ENCODE data around the gene CFAP20DC.

DNA sequence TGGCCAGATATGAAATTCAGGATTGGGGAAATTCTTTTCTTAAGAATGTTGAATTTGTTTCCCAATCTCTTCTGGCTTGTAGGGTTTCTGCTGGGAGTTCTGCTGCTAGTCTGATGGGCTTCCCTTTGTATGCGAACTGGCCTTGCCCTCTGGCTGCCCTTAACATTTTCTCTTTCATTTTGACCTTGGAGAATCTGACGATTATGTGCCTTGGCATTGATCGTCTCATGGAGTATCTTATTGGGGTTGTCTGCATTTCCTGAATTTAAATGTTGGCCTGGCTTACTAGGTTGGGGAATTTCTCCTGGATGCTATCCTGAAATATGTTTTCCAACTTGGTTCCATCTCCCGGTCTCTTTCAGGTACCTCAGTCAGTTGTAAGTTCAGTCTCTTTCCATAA, 152.2 kb downstream of the CFAP20DC start:
- TF ChIP-seq, protein P1, sequence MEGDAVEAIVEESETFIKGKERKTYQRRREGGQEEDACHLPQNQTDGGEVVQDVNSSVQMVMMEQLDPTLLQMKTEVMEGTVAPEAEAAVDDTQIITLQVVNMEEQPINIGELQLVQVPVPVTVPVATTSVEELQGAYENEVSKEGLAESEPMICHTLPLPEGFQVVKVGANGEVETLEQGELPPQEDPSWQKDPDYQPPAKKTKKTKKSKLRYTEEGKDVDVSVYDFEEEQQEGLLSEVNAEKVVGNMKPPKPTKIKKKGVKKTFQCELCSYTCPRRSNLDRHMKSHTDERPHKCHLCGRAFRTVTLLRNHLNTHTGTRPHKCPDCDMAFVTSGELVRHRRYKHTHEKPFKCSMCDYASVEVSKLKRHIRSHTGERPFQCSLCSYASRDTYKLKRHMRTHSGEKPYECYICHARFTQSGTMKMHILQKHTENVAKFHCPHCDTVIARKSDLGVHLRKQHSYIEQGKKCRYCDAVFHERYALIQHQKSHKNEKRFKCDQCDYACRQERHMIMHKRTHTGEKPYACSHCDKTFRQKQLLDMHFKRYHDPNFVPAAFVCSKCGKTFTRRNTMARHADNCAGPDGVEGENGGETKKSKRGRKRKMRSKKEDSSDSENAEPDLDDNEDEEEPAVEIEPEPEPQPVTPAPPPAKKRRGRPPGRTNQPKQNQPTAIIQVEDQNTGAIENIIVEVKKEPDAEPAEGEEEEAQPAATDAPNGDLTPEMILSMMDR (conservative IDR thresholded peaks at IDR 0.05; ENCODE audit: low read depth, low read length) = no peak
- TF ChIP-seq, protein P2, sequence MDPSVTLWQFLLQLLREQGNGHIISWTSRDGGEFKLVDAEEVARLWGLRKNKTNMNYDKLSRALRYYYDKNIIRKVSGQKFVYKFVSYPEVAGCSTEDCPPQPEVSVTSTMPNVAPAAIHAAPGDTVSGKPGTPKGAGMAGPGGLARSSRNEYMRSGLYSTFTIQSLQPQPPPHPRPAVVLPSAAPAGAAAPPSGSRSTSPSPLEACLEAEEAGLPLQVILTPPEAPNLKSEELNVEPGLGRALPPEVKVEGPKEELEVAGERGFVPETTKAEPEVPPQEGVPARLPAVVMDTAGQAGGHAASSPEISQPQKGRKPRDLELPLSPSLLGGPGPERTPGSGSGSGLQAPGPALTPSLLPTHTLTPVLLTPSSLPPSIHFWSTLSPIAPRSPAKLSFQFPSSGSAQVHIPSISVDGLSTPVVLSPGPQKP (IDR thresholded peaks at IDR 0.05; ENCODE audit: borderline replicate concordance, low read depth, low read length) = no peak
- TF ChIP-seq SMC3 (IDR thresholded peaks at IDR 0.05; ENCODE audit: low read depth, low read length) (no peak), MAZ (IDR thresholded peaks at IDR 0.05; ENCODE audit: borderline replicate concordance, low read depth, low read length) (no peak), POLR2A (IDR thresholded peaks at IDR 0.05; ENCODE audit: low read depth, low read length) (no peak), RAD21 (IDR thresholded peaks at IDR 0.05; ENCODE audit: low read length) (no peak), CEBPB (IDR thresholded peaks at IDR 0.05; ENCODE audit: low read depth, low read length) (no peak), CHD1 (IDR thresholded peaks at IDR 0.05; ENCODE audit: low read depth, low read length) (no peak), RFX5 (IDR thresholded peaks at IDR 0.05; ENCODE audit: low read depth, low read length) (no peak)
- TF ChIP-seq, protein P3, sequence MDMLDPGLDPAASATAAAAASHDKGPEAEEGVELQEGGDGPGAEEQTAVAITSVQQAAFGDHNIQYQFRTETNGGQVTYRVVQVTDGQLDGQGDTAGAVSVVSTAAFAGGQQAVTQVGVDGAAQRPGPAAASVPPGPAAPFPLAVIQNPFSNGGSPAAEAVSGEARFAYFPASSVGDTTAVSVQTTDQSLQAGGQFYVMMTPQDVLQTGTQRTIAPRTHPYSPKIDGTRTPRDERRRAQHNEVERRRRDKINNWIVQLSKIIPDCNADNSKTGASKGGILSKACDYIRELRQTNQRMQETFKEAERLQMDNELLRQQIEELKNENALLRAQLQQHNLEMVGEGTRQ (IDR thresholded peaks at IDR 0.05; ENCODE audit: low read depth, low read length) = no peak
